Caco-2 (cell line): ENCODE measurements around the gene DNAH2. TPM values are rescaled to one million over a fixed set of nuclear protein-coding genes. Genes with fewer than 3 reads are reported as not detected.

ENCODE experiments used
- BruUV-seq: library from RNA; stranded (reverse); fragments of 400-500 nt; replicated peaks from 2 replicates; lab custom pipeline; 2021; lab: Mats Ljungman, UMichigan
- CTCF ChIA-PET: fragments of 300-600 bp; sonication (Branson Sonifier 250); formaldehyde crosslinking; loops from one replicate; lab custom pipeline; 2022; ENCODE audit warnings: antibody characterized with exemption; lab: Charles Lee
- POLR2A ChIA-PET: fragments of 300-600 bp; sonication (Branson Sonifier 250); formaldehyde crosslinking; loops from one replicate; lab custom pipeline; 2022; ENCODE audit warnings: antibody characterized with exemption; lab: Charles Lee
- DNase-seq, 2 experiments: peaks; one replicate each; pipeline versions ENCODE4 v3.0.0 to v3.0.0-alpha.2; 2020 to 2022
- H3K27me3 ChIP-seq: replicated peaks from 2 replicates; pipeline ENCODE4 v1.6.0; 2011; ENCODE audit warnings: low read length; ENCODE audit not compliant: control insufficient read depth, insufficient read depth
- H3K36me3 ChIP-seq: 2 replicates; pipeline ENCODE4 v1.5.1; 2011; ENCODE audit warnings: low read length; ENCODE audit not compliant: control insufficient read depth, insufficient read depth
- H3K4me1 ChIP-seq: fragments of 250-450 bp; sonication (Bioruptor Pico); 2 replicates; pipeline ENCODE4 v1.5.1; 2020; ENCODE audit warnings: mild to moderate bottlenecking
- H3K4me3 ChIP-seq: 2 replicates; pipeline ENCODE4 v1.5.1; 2011; ENCODE audit warnings: low read depth, mild to moderate bottlenecking, control low read depth, low read length
- H3K9me3 ChIP-seq: fragments of 250-450 bp; sonication (Bioruptor Pico); 2 replicates; pipeline ENCODE4 v1.5.1; 2020; ENCODE audit warnings: mild to moderate bottlenecking, moderate library complexity
- H3K27ac Mint-ChIP-seq: one replicate; pipeline ENCODE4 v1.8.0; 2022; ENCODE audit warnings: mixed read lengths; ENCODE audit not compliant: unreplicated experiment
- H3K27me3 Mint-ChIP-seq: one replicate; pipeline ENCODE4 v1.8.0; 2022; ENCODE audit warnings: mixed read lengths; ENCODE audit not compliant: insufficient read depth, unreplicated experiment
- H3K36me3 Mint-ChIP-seq: one replicate; pipeline ENCODE4 v1.8.0; 2022; ENCODE audit warnings: mild to moderate bottlenecking, mixed read lengths; ENCODE audit not compliant: insufficient read depth, unreplicated experiment
- H3K4me1 Mint-ChIP-seq: one replicate; pipeline ENCODE4 v1.8.0; 2022; ENCODE audit warnings: low read depth, mixed read lengths; ENCODE audit not compliant: unreplicated experiment
- H3K4me3 Mint-ChIP-seq: one replicate; pipeline ENCODE4 v1.8.0; 2022; ENCODE audit warnings: mild to moderate bottlenecking, moderate library complexity, mixed read lengths; ENCODE audit not compliant: unreplicated experiment
- H3K9me3 Mint-ChIP-seq: one replicate; pipeline ENCODE4 v1.8.0; 2022; ENCODE audit warnings: mixed read lengths; ENCODE audit not compliant: unreplicated experiment
- CTCF ChIP-seq, 2 experiments: fragments of 200-600 bp in 1 of 2; IDR thresholded peaks; 1 replicate in 1 of 2; 2 replicates in 1 of 2; pipeline versions ENCODE4 v1.5.1 to v1.8.0; 2011 to 2022; ENCODE audit warnings: antibody characterized with exemption in 1 of 2, control low read depth in 1 of 2, inconsistent platforms in 1 of 2, low read depth in 1 of 2, low read length in 1 of 2, mild to moderate bottlenecking in 1 of 2, moderate library complexity in 1 of 2; ENCODE audit not compliant: insufficient read depth in 1 of 2, severe bottlenecking in 1 of 2, unreplicated experiment in 1 of 2
- intact Hi-C: fragments of 100-400 bp; cut with micrococcal nuclease; formaldehyde crosslinking; loops from one replicate; pipeline ENCODE4 v1.10.0; 2022; ENCODE audit not compliant: unreplicated experiment
- total RNA-seq: library from RNA; stranded (reverse); gene quantifications from 2 replicates; pipeline ENCODE4 v1.2.3, GENCODE V29; 2022

The DNAH2 gene
- total RNA-seq, 1 experiment from 2014 or later: 1.9 TPM

- ChIA-PET CTCF (no interaction called here), POLR2A (no interaction called here)
- Histone ChIP-seq H3K36me3 (no peaks in the 10 kb centered on the region; the same call in none of the 2 replicates), H3K4me3 (no peak overlapping the region), H3K27me3 (no peaks in the 10 kb centered on the region), H3K4me1 (no peaks in the 10 kb centered on the region), H3K9me3 (no peaks in the 10 kb centered on the region)
- no peak overlapping the region for H3K4me3 Mint-ChIP-seq
- H3K27ac Mint-ChIP-seq: no peak overlapping the region
- no peak for TF ChIP-seq CTCF (IDR thresholded peaks at IDR 0.05; ENCODE audit: insufficient read depth in 1 of 2, low read depth in 1 of 2, low read length in 1 of 2, severe bottlenecking in 1 of 2, unreplicated experiment in 1 of 2)
- no peak for DNase-seq
- BruUV-seq: TSS peak; percentile 1
- no peaks in the 10 kb centered on the region for H3K27me3 Mint-ChIP-seq
- peaks cover 51% of the 10 kb centered on the region for H3K36me3 Mint-ChIP-seq
- intact Hi-C loops: no loop called here
- no peaks in the 10 kb centered on the region for H3K9me3 Mint-ChIP-seq
- peaks cover 5% of the 10 kb centered on the region for H3K4me1 Mint-ChIP-seq
Measured at GRCh38 chr17:7854078-7854777, 136.7 kb downstream of the DNAH2 start.

- Mint-ChIP-seq H3K4me1 (peaks cover 5% of the 10 kb centered on the region), H3K9me3 (no peaks in the 10 kb centered on the region), H3K36me3 (peaks cover 44% of the 10 kb centered on the region), H3K4me3 (no peak within 1 kb of the TSS), H3K27ac (no peak within 1 kb of the TSS), H3K27me3 (no peaks in the 10 kb centered on the region)
- DNase-seq: no peak
- no peaks in the 10 kb centered on the region for H3K9me3 ChIP-seq
- intact Hi-C loops: no loop called here
- no peak within 1 kb of the TSS for H3K4me3 ChIP-seq
- no peak for TF ChIP-seq CTCF (IDR thresholded peaks at IDR 0.05; ENCODE audit: insufficient read depth in 1 of 2, low read depth in 1 of 2, low read length in 1 of 2, severe bottlenecking in 1 of 2, unreplicated experiment in 1 of 2)
- no peaks in the 10 kb centered on the region for H3K4me1 ChIP-seq
- H3K36me3 ChIP-seq: no peaks in the 10 kb centered on the region; the same call in none of the 2 replicates
- no TSS peak for BruUV-seq
- H3K27me3 ChIP-seq: no peaks in the 10 kb centered on the region
- CTCF ChIA-PET: no interaction called here
- POLR2A ChIA-PET: no interaction called here
Measured at GRCh38 chr17:7854851-7855659, 137.5 kb downstream of the DNAH2 start, which contains the start of gene TMEM88. TSS of gene TMEM88 (plus strand) at chr17:7855066. CDS start at chr17:7855075, 9 bp downstream.

- H3K27me3 ChIP-seq: no peaks in the 10 kb centered on the region
- no peak overlapping the region for H3K4me3 ChIP-seq
- DNase-seq: no peak
- no peak overlapping the region for H3K4me3 Mint-ChIP-seq
- H3K4me1 ChIP-seq: no peaks in the 10 kb centered on the region
- peaks cover 5% of the 10 kb centered on the region for H3K4me1 Mint-ChIP-seq
- no peak overlapping the region for H3K27ac Mint-ChIP-seq
- CTCF ChIA-PET: no interaction called here
- no peaks in the 10 kb centered on the region for H3K9me3 ChIP-seq
- H3K36me3 ChIP-seq: no peaks in the 10 kb centered on the region; the same call in none of the 2 replicates
- POLR2A ChIA-PET: no interaction called here
- BruUV-seq: no TSS peak
- TF ChIP-seq CTCF (IDR thresholded peaks at IDR 0.05; ENCODE audit: insufficient read depth in 1 of 2, low read depth in 1 of 2, low read length in 1 of 2, severe bottlenecking in 1 of 2, unreplicated experiment in 1 of 2): no peak
- intact Hi-C loops: loop anchor here (2.0 kb wide), 1 partner anchor 13 kb away; no protein-coding TSS in a partner anchor
- H3K9me3 Mint-ChIP-seq: no peaks in the 10 kb centered on the region
- no peaks in the 10 kb centered on the region for H3K27me3 Mint-ChIP-seq
- peaks cover 40% of the 10 kb centered on the region for H3K36me3 Mint-ChIP-seq
Measured at GRCh38 chr17:7855660-7856010, 138.1 kb downstream of the DNAH2 start.
